Measurements from ENCODE around the gene ADAMTS9.

- TF ChIP-seq, protein P1, sequence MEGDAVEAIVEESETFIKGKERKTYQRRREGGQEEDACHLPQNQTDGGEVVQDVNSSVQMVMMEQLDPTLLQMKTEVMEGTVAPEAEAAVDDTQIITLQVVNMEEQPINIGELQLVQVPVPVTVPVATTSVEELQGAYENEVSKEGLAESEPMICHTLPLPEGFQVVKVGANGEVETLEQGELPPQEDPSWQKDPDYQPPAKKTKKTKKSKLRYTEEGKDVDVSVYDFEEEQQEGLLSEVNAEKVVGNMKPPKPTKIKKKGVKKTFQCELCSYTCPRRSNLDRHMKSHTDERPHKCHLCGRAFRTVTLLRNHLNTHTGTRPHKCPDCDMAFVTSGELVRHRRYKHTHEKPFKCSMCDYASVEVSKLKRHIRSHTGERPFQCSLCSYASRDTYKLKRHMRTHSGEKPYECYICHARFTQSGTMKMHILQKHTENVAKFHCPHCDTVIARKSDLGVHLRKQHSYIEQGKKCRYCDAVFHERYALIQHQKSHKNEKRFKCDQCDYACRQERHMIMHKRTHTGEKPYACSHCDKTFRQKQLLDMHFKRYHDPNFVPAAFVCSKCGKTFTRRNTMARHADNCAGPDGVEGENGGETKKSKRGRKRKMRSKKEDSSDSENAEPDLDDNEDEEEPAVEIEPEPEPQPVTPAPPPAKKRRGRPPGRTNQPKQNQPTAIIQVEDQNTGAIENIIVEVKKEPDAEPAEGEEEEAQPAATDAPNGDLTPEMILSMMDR (IDR thresholded peaks at IDR 0.05) = no peak
- no peak for TF ChIP-seq POLR2A (IDR thresholded peaks at IDR 0.05)
These were observed 196.0 kb downstream of the ADAMTS9 start for GRCh38 chr3:64491843-64492242.

Measured in ovary (tissue), 3 donors.